ENCODE results near the gene PREB. TPM values are rescaled to one million over a fixed set of nuclear protein-coding genes. Genes with fewer than 3 reads are reported as not detected.

The PREB gene
- total RNA-seq, 1 experiment from 2014 or later: 65.3 TPM

DNA sequence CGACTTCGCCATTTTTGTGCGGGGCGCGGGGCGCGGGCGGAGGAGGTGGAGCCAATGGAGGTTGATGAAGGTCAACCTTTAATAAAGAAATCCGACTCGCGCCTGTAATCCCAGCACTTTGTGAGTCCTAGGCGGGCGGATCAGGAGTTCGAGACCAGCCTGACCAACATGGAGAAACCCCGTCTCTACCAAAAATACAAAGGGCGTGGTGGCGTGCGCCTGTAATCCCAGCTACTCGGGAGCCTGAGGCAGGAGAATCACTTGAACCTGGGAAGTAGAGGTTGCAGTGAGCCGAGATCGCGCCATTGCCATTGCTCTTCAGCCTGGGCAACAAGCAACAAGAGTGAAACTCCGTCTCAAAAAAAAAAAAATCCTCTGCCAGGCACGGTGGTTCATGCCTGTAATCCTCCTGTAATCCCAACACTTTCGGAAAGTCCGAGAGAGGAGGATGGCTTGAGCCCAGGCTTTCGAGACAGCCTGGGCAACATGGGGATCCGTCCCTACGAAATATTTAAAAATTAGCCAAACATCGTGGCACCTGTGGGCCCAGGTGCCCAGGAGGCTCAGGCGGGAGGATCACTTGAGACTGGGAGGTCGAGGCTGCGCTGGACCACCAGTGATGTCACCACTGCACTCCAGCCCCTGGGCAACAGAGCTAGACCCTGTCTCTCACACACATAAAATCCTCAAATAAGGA is 493 bp upstream of the PREB start:
- Mint-ChIP-seq H3K36me3 (ENCODE audit: insufficient read depth, unreplicated experiment) (peaks cover 35% of the 10 kb centered on the region), H3K27me3 (ENCODE audit: insufficient read depth, unreplicated experiment) (no peaks in the 10 kb centered on the region), H3K4me1 (ENCODE audit: low read depth, unreplicated experiment) (peaks cover 6% of the 10 kb centered on the region), H3K4me3 (ENCODE audit: unreplicated experiment) (peak overlapping the region; percentile 86), H3K27ac (ENCODE audit: unreplicated experiment) (peak overlapping the region; percentile 93), H3K9me3 (ENCODE audit: unreplicated experiment) (no peaks in the 10 kb centered on the region)
- Histone ChIP-seq H3K4me3 (ENCODE audit: low read depth, low read length) (peak overlapping the region; percentile 64), H3K4me1 (peaks cover 5% of the 10 kb centered on the region; the same call in 1 of the 2 replicates), H3K36me3 (ENCODE audit: control insufficient read depth, insufficient read depth, low read length) (no peaks in the 10 kb centered on the region; the same call in 1 of the 2 replicates), H3K27me3 (replicated peaks; ENCODE audit: control insufficient read depth, insufficient read depth, low read length) (no peaks in the 10 kb centered on the region), H3K9me3 (no peaks in the 10 kb centered on the region)
- DNase-seq: no peak
- POLR2A ChIA-PET: interaction anchor here (0.7 to 1.6 kb wide), 3 partner anchors 12 to 56 kb away, joined by 4 to 8 read pairs (median 7); partner anchors contain the start of gene ABHD1
- no TSS peak for BruUV-seq (replicated peaks)
- intact Hi-C loops (cut with micrococcal nuclease; ENCODE audit: unreplicated experiment): loop anchor here (2.0 kb wide), 1 partner anchor 36 kb away; no protein-coding TSS in a partner anchor
- no peak for TF ChIP-seq CTCF (IDR thresholded peaks at IDR 0.05; ENCODE audit: insufficient read depth in 1 of 2, low read depth in 1 of 2, low read length in 1 of 2, severe bottlenecking in 1 of 2, unreplicated experiment in 1 of 2)
- CTCF ChIA-PET: interaction anchor here (1.2 to 2.1 kb wide), 3 partner anchors 57 to 158 kb away, joined by 3 to 22 read pairs (median 4); partner anchors contain the start of genes ATRAID and SLC5A6

GRCh38 chr2:27133195-27133875 is 1.1 kb downstream of the PREB start:
- H3K27ac Mint-ChIP-seq (ENCODE audit: unreplicated experiment): peak overlapping the region; percentile 93
- peaks cover 35% of the 10 kb centered on the region for H3K36me3 Mint-ChIP-seq (ENCODE audit: insufficient read depth, unreplicated experiment)
- Histone ChIP-seq H3K4me3 (ENCODE audit: low read depth, low read length) (peak overlapping the region; percentile 64), H3K4me1 (peaks cover 5% of the 10 kb centered on the region; the same call in 1 of the 2 replicates), H3K27me3 (replicated peaks; ENCODE audit: control insufficient read depth, insufficient read depth, low read length) (no peaks in the 10 kb centered on the region), H3K9me3 (no peaks in the 10 kb centered on the region), H3K36me3 (ENCODE audit: control insufficient read depth, insufficient read depth, low read length) (no peaks in the 10 kb centered on the region; the same call in 1 of the 2 replicates)
- H3K9me3 Mint-ChIP-seq (ENCODE audit: unreplicated experiment): no peaks in the 10 kb centered on the region
- CTCF ChIA-PET: interaction anchor here (0.6 to 2.1 kb wide), 9 partner anchors 19 to 187 kb away, joined by 3 to 22 read pairs (median 4); no protein-coding TSS in a partner anchor
- TF ChIP-seq CTCF (IDR thresholded peaks at IDR 0.05; ENCODE audit: insufficient read depth in 1 of 2, low read depth in 1 of 2, low read length in 1 of 2, severe bottlenecking in 1 of 2, unreplicated experiment in 1 of 2): no peak
- H3K4me1 Mint-ChIP-seq (ENCODE audit: low read depth, unreplicated experiment): peaks cover 6% of the 10 kb centered on the region
- intact Hi-C loops (cut with micrococcal nuclease; ENCODE audit: unreplicated experiment): no loop called here
- no peak for DNase-seq
- POLR2A ChIA-PET: interaction anchor here (1.6 kb wide), 1 partner anchor 58 kb away, joined by 7 read pairs; no protein-coding TSS in a partner anchor
- TSS peak; percentile 47 for BruUV-seq (replicated peaks)
- H3K4me3 Mint-ChIP-seq (ENCODE audit: unreplicated experiment): peak overlapping the region; percentile 86
- no peaks in the 10 kb centered on the region for H3K27me3 Mint-ChIP-seq (ENCODE audit: insufficient read depth, unreplicated experiment)

GRCh38 chr2:27131429-27131828 is 3.0 kb downstream of the PREB start:
- Mint-ChIP-seq H3K27ac (ENCODE audit: unreplicated experiment) (no peak overlapping the region), H3K9me3 (ENCODE audit: unreplicated experiment) (no peaks in the 10 kb centered on the region), H3K27me3 (ENCODE audit: insufficient read depth, unreplicated experiment) (no peaks in the 10 kb centered on the region), H3K4me3 (ENCODE audit: unreplicated experiment) (no peak overlapping the region), H3K4me1 (ENCODE audit: low read depth, unreplicated experiment) (peaks cover 9% of the 10 kb centered on the region), H3K36me3 (ENCODE audit: insufficient read depth, unreplicated experiment) (peaks cover 28% of the 10 kb centered on the region)
- no peak for TF ChIP-seq CTCF (IDR thresholded peaks at IDR 0.05; ENCODE audit: insufficient read depth in 1 of 2, low read depth in 1 of 2, low read length in 1 of 2, severe bottlenecking in 1 of 2, unreplicated experiment in 1 of 2)
- no peaks in the 10 kb centered on the region for H3K9me3 ChIP-seq
- no peak overlapping the region for H3K4me3 ChIP-seq (ENCODE audit: low read depth, low read length)
- no peaks in the 10 kb centered on the region for H3K27me3 ChIP-seq (replicated peaks; ENCODE audit: control insufficient read depth, insufficient read depth, low read length)
- no TSS peak for BruUV-seq (replicated peaks)
- intact Hi-C loops (cut with micrococcal nuclease; ENCODE audit: unreplicated experiment): no loop called here
- ChIA-PET CTCF (no interaction called here), POLR2A (no interaction called here)
- no peak for DNase-seq
- no peaks in the 10 kb centered on the region; the same call in 1 of the 2 replicates for H3K36me3 ChIP-seq (ENCODE audit: control insufficient read depth, insufficient read depth, low read length)
- H3K4me1 ChIP-seq: peaks cover 9% of the 10 kb centered on the region

Measured in Caco-2 (cell line).